ENCODE data around the gene MOB1B.

DNA sequence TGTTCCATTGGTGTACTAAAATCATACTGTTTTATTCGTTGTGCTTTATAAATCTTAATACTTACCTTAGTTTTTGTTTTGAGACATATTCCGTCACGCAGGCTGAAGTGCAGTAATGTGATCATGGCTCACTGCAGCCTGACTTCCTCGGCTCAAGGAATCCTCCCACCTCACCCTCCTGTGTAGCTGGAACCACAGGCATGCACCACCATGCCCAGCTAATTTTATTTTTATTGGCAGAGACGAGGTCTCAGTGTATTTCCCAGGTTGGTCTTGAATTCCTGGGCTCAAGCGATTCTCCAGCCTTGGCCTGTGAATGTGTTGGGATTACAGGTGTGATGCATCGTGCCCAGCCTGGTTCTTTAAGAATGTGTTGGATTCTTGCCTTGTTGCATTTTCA lies 66.9 kb downstream of the MOB1B start:
- TF ChIP-seq, protein P1, sequence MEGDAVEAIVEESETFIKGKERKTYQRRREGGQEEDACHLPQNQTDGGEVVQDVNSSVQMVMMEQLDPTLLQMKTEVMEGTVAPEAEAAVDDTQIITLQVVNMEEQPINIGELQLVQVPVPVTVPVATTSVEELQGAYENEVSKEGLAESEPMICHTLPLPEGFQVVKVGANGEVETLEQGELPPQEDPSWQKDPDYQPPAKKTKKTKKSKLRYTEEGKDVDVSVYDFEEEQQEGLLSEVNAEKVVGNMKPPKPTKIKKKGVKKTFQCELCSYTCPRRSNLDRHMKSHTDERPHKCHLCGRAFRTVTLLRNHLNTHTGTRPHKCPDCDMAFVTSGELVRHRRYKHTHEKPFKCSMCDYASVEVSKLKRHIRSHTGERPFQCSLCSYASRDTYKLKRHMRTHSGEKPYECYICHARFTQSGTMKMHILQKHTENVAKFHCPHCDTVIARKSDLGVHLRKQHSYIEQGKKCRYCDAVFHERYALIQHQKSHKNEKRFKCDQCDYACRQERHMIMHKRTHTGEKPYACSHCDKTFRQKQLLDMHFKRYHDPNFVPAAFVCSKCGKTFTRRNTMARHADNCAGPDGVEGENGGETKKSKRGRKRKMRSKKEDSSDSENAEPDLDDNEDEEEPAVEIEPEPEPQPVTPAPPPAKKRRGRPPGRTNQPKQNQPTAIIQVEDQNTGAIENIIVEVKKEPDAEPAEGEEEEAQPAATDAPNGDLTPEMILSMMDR (IDR thresholded peaks at IDR 0.05) = no peak
- TF ChIP-seq POLR2A (IDR thresholded peaks at IDR 0.05) (no peak), EP300 (IDR thresholded peaks at IDR 0.05) (no peak)
